Measurements from ENCODE around the gene POLL.
"Not testable (repeated sequence)": the region's sequence is repeated elsewhere in the genome, so short reads cannot be mapped to it uniquely, and the experiment has no call there.

Gene POLL

GRCh38 chr10:101611096-101611905 lies 23.2 kb upstream of the POLL start:
- DNase-seq = no peak

GRCh38 chr10:101609481-101609880 lies 21.4 kb upstream of the POLL start:
- no peak for DNase-seq

GRCh38 chr10:101607124-101607523 lies 19.1 kb upstream of the POLL start:
- no peak for DNase-seq

- peak; percentile 81 for DNase-seq
These were observed 14.8 kb upstream of the POLL start for GRCh38 chr10:101602761-101603398.

- no peak for DNase-seq
These were observed 13.5 kb upstream of the POLL start for GRCh38 chr10:101601541-101601940.

- no peak for DNase-seq
These were observed 9.2 kb upstream of the POLL start for GRCh38 chr10:101597091-101597900.

GRCh38 chr10:101595591-101596433 lies 7.8 kb upstream of the POLL start:
- no peak for DNase-seq

- DNase-seq = not testable (repeated sequence)
These were observed 5.3 kb upstream of the POLL start for GRCh38 chr10:101593331-101593730.

- no peak for DNase-seq
These were observed 822 bp upstream of the POLL start for GRCh38 chr10:101588879-101589278.

GRCh38 chr10:101585841-101586240 lies 2.2 kb downstream of the POLL start:
- DNase-seq = no peak

GRCh38 chr10:101580486-101581399 lies 7.3 kb downstream of the POLL start:
- DNase-seq = peak; percentile 34

GRCh38 chr10:101579516-101579870 lies 8.6 kb downstream of the POLL start:
- DNase-seq = no peak

GRCh38 chr10:101578803-101579515 lies 9.1 kb downstream of the POLL start:
- no peak for DNase-seq

- DNase-seq = no peak
These were observed 9.9 kb downstream of the POLL start for GRCh38 chr10:101578192-101578591.

GRCh38 chr10:101577121-101577871 lies 10.8 kb downstream of the POLL start:
- no peak for DNase-seq

- no peak for DNase-seq
These were observed 11.7 kb downstream of the POLL start for GRCh38 chr10:101576211-101576863.

- no peak for DNase-seq
These were observed 12.4 kb downstream of the POLL start for GRCh38 chr10:101575580-101576210.

- DNase-seq = no peak
These were observed 13.0 kb downstream of the POLL start for GRCh38 chr10:101575091-101575490.

Measured in RPMI8226 (cell line).